K562 (cell line): ENCODE results near the gene SPOUT1. TPM values are rescaled to one million over a fixed set of nuclear protein-coding genes. Genes with fewer than 3 reads are reported as not detected.

Experiments used
- ATAC-seq: fragments of 200-7000 bp; cut with Tn5 transposase; 3 replicates; pipeline ENCODE4 v1.9.1; 2020; ENCODE audit warnings: moderate library complexity
- BruUV-seq: library from RNA; stranded (reverse); fragments of 400-500 nt; replicated peaks from 2 replicates; lab custom pipeline; 2021; lab: Mats Ljungman, UMichigan
- CTCF ChIA-PET: fragments of 300-600 bp; formaldehyde crosslinking; extraction: SDS; loops from one replicate; lab custom pipeline; 2021; ENCODE audit warnings: low intra/inter-chr PET ratio; lab: Yijun Ruan, JAX
- POLR2A ChIA-PET: fragments of 300-600, 350-650 bp; sonication (Branson Sonifier 250); formaldehyde crosslinking; extraction: SDS; loops from one replicate; lab custom pipeline; 2021; ENCODE audit warnings: antibody characterized with exemption, inconsistent platforms; lab: Yijun Ruan, JAX
- DNase-seq, 4 experiments: peaks; one replicate each; pipeline versions ENCODE4 v3.0.0 to v3.0.0-alpha.2; 2011 to 2018; ENCODE audit warnings: low spot score in 3 of 4, mixed read lengths in 3 of 4; ENCODE audit errors: extremely low read depth in 1 of 4
- FAIRE-seq: peaks from 2 replicates; lab custom pipeline; 2011; peaks lifted over from hg19 to GRCh38; lab: Jason Lieb, UNC
- H2AFZ ChIP-seq: 2 replicates; pipeline ENCODE4 v1.6.0; 2011; ENCODE audit warnings: low read depth, low read length, control low read depth, inconsistent platforms
- H3K27ac ChIP-seq: fragments of 200-600 bp; 3 replicates; pipeline ENCODE4 v1.8.0; 2011; ENCODE audit warnings: low read depth, mild to moderate bottlenecking, control low read depth, inconsistent platforms, low read length, moderate library complexity, mixed read lengths; ENCODE audit errors: extremely low read depth
- H3K27me3 ChIP-seq, 2 experiments: fragments of 300-600 bp in 1 of 2; 2 replicates in 1 of 2; 3 replicates in 1 of 2; pipeline versions ENCODE4 v1.6.0 to v1.8.0; 2011; ENCODE audit warnings: inconsistent platforms in 2 of 2, low read length in 2 of 2, mild to moderate bottlenecking in 1 of 2, mixed read lengths in 1 of 2, moderate library complexity in 1 of 2; ENCODE audit not compliant: control insufficient read depth in 2 of 2, insufficient read depth in 2 of 2
- H3K36me3 ChIP-seq: fragments of 300-600 bp; 3 replicates; pipeline ENCODE4 v1.8.0; 2011; ENCODE audit warnings: mild to moderate bottlenecking, low read length, inconsistent platforms; ENCODE audit not compliant: control insufficient read depth, insufficient read depth
- H3K4me1 ChIP-seq, 2 experiments: fragments of 200-600 bp in 1 of 2; replicated peaks in 1 of 2; 2 replicates in 1 of 2; 3 replicates in 1 of 2; pipeline versions ENCODE4 v1.5.1 to v1.8.0; 2011; ENCODE audit warnings: inconsistent platforms in 2 of 2, low read length in 2 of 2, mild to moderate bottlenecking in 1 of 2, mixed read lengths in 1 of 2, moderate library complexity in 1 of 2; ENCODE audit not compliant: control insufficient read depth in 2 of 2, insufficient read depth in 2 of 2
- H3K4me2 ChIP-seq: 2 replicates; pipeline ENCODE4 v1.6.1; 2011; ENCODE audit warnings: low read length, control low read depth, inconsistent platforms, mixed read lengths; ENCODE audit not compliant: insufficient read depth
- H3K4me3 ChIP-seq: fragments of 200-600 bp; sonication (generic), shearing (Covaris generic); 2 replicates; pipeline ENCODE4 v1.5.1; 2016; ENCODE audit warnings: control low read depth, inconsistent platforms
- H3K79me2 ChIP-seq: fragments of 200-600 bp; 3 replicates; pipeline ENCODE4 v1.8.0; 2011; ENCODE audit warnings: low read length, inconsistent platforms; ENCODE audit not compliant: control insufficient read depth, insufficient read depth
- H3K9ac ChIP-seq, 2 experiments: 2 replicates each; pipeline versions ENCODE4 v1.6.0 to v1.6.1; 2011; ENCODE audit warnings: low read depth in 2 of 2, low read length in 2 of 2, control low read depth in 1 of 2, inconsistent platforms in 1 of 2, mild to moderate bottlenecking in 1 of 2, mixed read lengths in 1 of 2; ENCODE audit not compliant: insufficient read depth in 1 of 2
- H3K9me1 ChIP-seq: one replicate; pipeline ENCODE4 v1.6.0; 2011; ENCODE audit warnings: inconsistent platforms, mild to moderate bottlenecking, low read length, moderate library complexity; ENCODE audit not compliant: control insufficient read depth, insufficient read depth
- H3K9me3 ChIP-seq: replicated peaks from 2 replicates; pipeline ENCODE4 v1.5.1; 2011; ENCODE audit warnings: low read depth, low read length, inconsistent platforms; ENCODE audit not compliant: control insufficient read depth, insufficient read depth
- H4K20me1 ChIP-seq: replicated peaks from 2 replicates; pipeline ENCODE4 v1.6.1; 2011; ENCODE audit warnings: low read length, inconsistent platforms, mixed read lengths; ENCODE audit not compliant: control insufficient read depth, insufficient read depth
- CEBPG ChIP-seq, 3 experiments: fragments of 200-800 bp in 1 of 3; sonication (Bioruptor generic) in 1 of 3; sonication (generic) in 1 of 3; formaldehyde crosslinking in 1 of 3; IDR thresholded peaks in 2 of 3; conservative IDR thresholded peaks in 1 of 3; 2 replicates each; pipeline versions ENCODE4 v1.6.1 to v1.8.0; 2016 to 2022; ENCODE audit warnings: missing compliant biosample characterization in 2 of 3, missing genetic modification characterization in 2 of 3, mild to moderate bottlenecking in 1 of 3, missing genetic modification reagents in 1 of 3
- ETV6 ChIP-seq, 3 experiments: fragments of 150-350 bp in 1 of 3; sonication (generic) in 1 of 3; formaldehyde crosslinking in 1 of 3; IDR thresholded peaks; 2 replicates each; pipeline versions ENCODE4 v1.6.1 to v1.8.0; 2014 to 2022; ENCODE audit warnings: borderline replicate concordance in 2 of 3, low read depth in 2 of 3, antibody characterized with exemption in 1 of 3, low read length in 1 of 3, mild to moderate bottlenecking in 1 of 3, missing genetic modification reagents in 1 of 3
- FIP1L1 ChIP-seq: fragments of 200-400 bp; formaldehyde crosslinking; IDR thresholded peaks from 2 replicates; pipeline ENCODE4 v1.6.1; 2018; ENCODE audit warnings: mild to moderate bottlenecking, low read depth, low read length; ENCODE audit not compliant: poor library complexity, severe bottlenecking
- HLTF ChIP-seq: fragments of 450-650 bp; IDR thresholded peaks from 2 replicates; pipeline ENCODE4 v1.6.1; 2016
- MCM7 ChIP-seq, 2 experiments: fragments of 450-650 bp; IDR thresholded peaks; 2 replicates each; pipeline ENCODE4 v1.6.1; 2016 to 2018
- NEUROD1 ChIP-seq: fragments of 150-350 bp; IDR thresholded peaks from 2 replicates; pipeline ENCODE4 v1.6.1; 2014; ENCODE audit warnings: borderline replicate concordance, low read length, low read depth; ENCODE audit not compliant: partially characterized antibody
- PML ChIP-seq: IDR thresholded peaks from 2 replicates; pipeline ENCODE4 v1.6.1; 2012; ENCODE audit warnings: low read length, inconsistent platforms
- POLR2G ChIP-seq: fragments of 200-400 bp; formaldehyde crosslinking; IDR thresholded peaks from 2 replicates; pipeline ENCODE4 v1.6.1; 2017; ENCODE audit warnings: low read depth, mild to moderate bottlenecking, antibody characterized with exemption, low read length, moderate library complexity
- RBFOX2 ChIP-seq: fragments of 200-400 bp; formaldehyde crosslinking; IDR thresholded peaks from 2 replicates; pipeline ENCODE4 v1.6.1; 2017; ENCODE audit warnings: low read depth, mild to moderate bottlenecking, low read length, moderate library complexity
- TRIM25 ChIP-seq: fragments of 450-650 bp; IDR thresholded peaks from 2 replicates; pipeline ENCODE4 v1.7.0; 2016; ENCODE audit warnings: borderline replicate concordance
- ZBTB1 ChIP-seq: sonication (generic); formaldehyde crosslinking; IDR thresholded peaks from 2 replicates; pipeline ENCODE4 v1.8.1; 2023; ENCODE audit warnings: missing genetic modification reagents, low read depth, mild to moderate bottlenecking, borderline replicate concordance
- ZBTB7A ChIP-seq: IDR thresholded peaks from 2 replicates; pipeline ENCODE4 v1.6.1; 2011; ENCODE audit warnings: low read depth, mild to moderate bottlenecking, low read length, moderate library complexity, borderline replicate concordance; ENCODE audit not compliant: control insufficient read depth
- ZC3H4 ChIP-seq: sonication (generic); formaldehyde crosslinking; IDR thresholded peaks from 2 replicates; pipeline ENCODE4 v1.9.0; 2021; ENCODE audit warnings: missing genetic modification reagents, borderline replicate concordance
- ZNF184 ChIP-seq: sonication (generic); formaldehyde crosslinking; IDR thresholded peaks from 2 replicates; pipeline ENCODE4 v1.5.0; 2020; ENCODE audit warnings: missing genetic modification reagents
- WGBS: fragments of 100-300 bp; shearing (Covaris generic); methylation state at CpG from one replicate; pipeline ENCODE4 v1.1.6; 2016; ENCODE audit warnings: low coverage, mixed read lengths; ENCODE audit not compliant: insufficient coverage; ENCODE audit errors: missing lambda C conversion rate; 5-methylcytosine and 5-hydroxymethylcytosine counted together
- in situ Hi-C: fragments of 300-500 bp; cut with MboI; formaldehyde crosslinking; loops from 4 replicates; pipeline ENCODE4 v1.15.0; 2018; ENCODE audit warnings: inconsistent platforms, mixed read lengths
- intact Hi-C: fragments of 100-400 bp; cut with micrococcal nuclease; formaldehyde crosslinking; loops from 2 replicates; pipeline ENCODE4 v1.14.2; 2022
- polyA plus RNA-seq, 8 experiments: library from polyadenylated mRNA; depleted of rRNA in 4 of 8; stranded (reverse) in 5 of 8; unstranded in 3 of 8; fragments of >200 nt; fragmentation: Nextera tagmentation in 2 of 8; fragmentation: Illumina TruSeq in 1 of 8; extraction: Ambion mirVana in 2 of 8; extraction: Trizol in 1 of 8; gene quantifications; 2 replicates each; pipeline versions ENCODE4 v1.2.1 to v1.2.3, GENCODE V29; 2011 to 2014; ENCODE audit warnings: inconsistent platforms in 1 of 8, missing spikeins in 1 of 8
- total RNA-seq, 7 experiments: library from RNA; depleted of rRNA in 6 of 7; stranded (reverse); fragments of >200 nt in 6 of 7; fragmentation: Illumina TruSeq in 2 of 7; extraction: Trizol in 2 of 7; gene quantifications; 2 replicates each; pipeline versions ENCODE4 v1.2.1 to v1.2.3, GENCODE V29; 2011 to 2021; ENCODE audit warnings: low replicate concordance in 1 of 7

SPOUT1 gene
- total and polyA plus RNA-seq, 9 of the 15 experiments (the other 6 are each of a cell fraction or from before 2014, with no cell fraction given), result 10.6 to 121 (median 37.4) TPM

DNA sequence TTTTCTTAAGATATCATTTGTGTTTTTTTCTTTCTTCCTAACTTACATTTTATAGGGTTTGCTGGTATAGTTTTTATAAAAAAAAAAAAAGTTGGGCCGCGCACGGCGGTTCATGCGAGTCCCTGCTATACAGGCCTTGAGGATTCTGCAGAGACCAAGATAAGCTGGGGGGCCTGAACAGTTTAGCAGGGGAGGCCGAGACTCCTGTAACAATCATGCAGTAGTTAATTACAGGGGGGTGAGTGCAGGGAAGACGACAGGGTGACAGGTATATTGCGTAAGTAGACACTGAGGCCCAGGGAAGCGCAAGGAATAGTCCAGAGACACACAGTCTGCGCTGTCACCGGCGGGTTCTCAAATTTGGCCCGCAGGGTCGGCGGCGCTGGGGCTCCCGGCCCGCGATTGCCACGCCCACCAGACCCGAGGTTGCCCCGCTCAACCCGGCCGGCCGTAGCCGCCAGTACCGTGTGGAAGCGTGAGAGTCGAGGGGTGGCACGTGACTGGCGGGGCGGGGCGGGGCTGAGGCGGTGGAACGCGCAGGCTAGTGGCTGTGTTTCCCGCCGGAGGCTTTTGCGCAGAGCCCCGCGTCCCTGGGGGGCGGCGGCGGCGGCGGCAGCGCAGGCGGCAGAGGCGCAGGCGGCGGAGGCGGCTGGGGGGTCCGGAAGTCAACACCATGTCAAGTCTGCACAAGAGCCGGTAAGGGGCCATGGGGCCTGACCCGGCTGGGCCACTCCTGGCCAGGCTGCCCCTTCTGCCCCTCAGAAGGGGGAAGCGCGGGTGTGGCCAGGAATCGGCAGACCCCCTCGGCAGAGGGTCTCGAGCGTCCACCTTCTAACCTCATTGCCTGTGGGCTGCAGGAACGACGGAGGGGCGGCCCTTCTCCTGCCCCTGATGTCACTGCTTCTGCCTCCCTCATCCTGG is 42.7 kb downstream of the SPOUT1 start, which contains the start of gene TBC1D13 (continued):
- TF ChIP-seq FIP1L1 (peak; percentile 97), RBFOX2 (peak; percentile 83), MCM7 (IDR thresholded peaks at IDR 0.05) (no peak), ZC3H4 (CRISPR knock-in tag) (no peak), CEBPG (CRISPR knock-in tag; IDR thresholded peaks at IDR 0.05) (peak; percentile 92), CEBPG (tag; conservative IDR thresholded peaks at IDR 0.05 in 1 of 2, IDR thresholded peaks at IDR 0.05 in 1 of 2) (peak; percentile 93 to 97)

DNA sequence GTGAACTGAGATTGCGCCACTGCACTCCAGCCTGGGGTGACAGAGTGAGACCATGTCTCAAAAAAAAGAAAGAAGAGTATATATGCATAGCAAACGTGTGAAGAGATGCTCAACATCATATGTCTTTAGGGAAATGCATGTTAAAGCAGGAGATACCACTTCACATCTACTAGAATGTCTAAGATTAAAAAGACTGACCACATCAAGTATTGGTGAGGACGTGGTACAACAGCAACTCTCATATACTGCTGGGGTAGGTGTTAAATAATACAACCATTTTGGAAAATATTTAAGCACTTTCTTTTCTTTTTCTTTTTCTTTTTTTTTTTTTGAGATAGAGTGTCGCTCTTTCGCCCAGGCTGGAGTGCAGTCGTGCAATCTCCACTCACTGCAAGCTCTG is 44.2 kb downstream of the SPOUT1 start:
- in situ Hi-C loops, result no loop called here
- Histone ChIP-seq H3K4me1 (peaks cover 20 to 26% of the 10 kb centered on the region in 2 experiments; a peak in 4 of 5 replicates), H3K79me2 (peaks cover 22% of the 10 kb centered on the region), H3K4me2 (no peak overlapping the region), H3K36me3 (peaks cover 11% of the 10 kb centered on the region), H2AFZ (no peak overlapping the region), H3K27ac (no peak overlapping the region), H3K9ac (no peak overlapping the region), H3K27me3 (no peaks in the 10 kb centered on the region), H4K20me1 (no peaks in the 10 kb centered on the region), H3K4me3 (no peak overlapping the region), H3K9me3 (peaks cover 7% of the 10 kb centered on the region), H3K9me1 (no peaks in the 10 kb centered on the region)
- WGBS, result 81% methylated on average over 3 of the region's 6 CpGs
- intact Hi-C loops, result no loop called here
- POLR2A ChIA-PET, result no interaction called here
- ATAC-seq (no peak), FAIRE-seq (no peak), DNase-seq (no peak)
- BruUV-seq, result no TSS peak
- CTCF ChIA-PET, result no interaction called here
- TF ChIP-seq NEUROD1 (no peak), ZBTB1 (CRISPR knock-in tag) (no peak), ZBTB7A (no peak), ETV6 (IDR thresholded peaks at IDR 0.05; ENCODE audit: borderline replicate concordance in 1 of 2, low read depth in 2 of 2, low read length in 1 of 2) (no peak), ETV6 (CRISPR knock-in tag; IDR thresholded peaks at IDR 0.05; ENCODE audit: borderline replicate concordance) (no peak), ZNF184 (CRISPR knock-in tag) (0 out of 2 replicates have a peak, but pooled peaks have one; percentile 56), PML (no peak), TRIM25 (no peak), POLR2G (no peak), HLTF (0 out of 2 replicates have a peak, but pooled peaks have one; percentile 33)
